Tibial nerve (tissue), 4 donors: Measurements from ENCODE around the gene GAGE2A.

Experiments
- CTCF ChIP-seq, 5 experiments: fragments of 200-600 bp in 3 of 5; fragments of 450-650 bp in 2 of 5; sonication (generic) in 3 of 5; IDR thresholded peaks; one replicate each; pipeline ENCODE4 v1.5.1; 2016 to 2019; ENCODE audit warnings: antibody characterized with exemption in 5 of 5, mild to moderate bottlenecking in 3 of 5, moderate library complexity in 2 of 5
- EP300 ChIP-seq, 2 donors: sonication (generic); formaldehyde crosslinking; IDR thresholded peaks; one replicate each; pipeline ENCODE4 v1.6.1; 2017; ENCODE audit warnings: antibody characterized with exemption in 2 of 2, mild to moderate bottlenecking in 1 of 2
- POLR2A ChIP-seq, 2 donors: fragments of 450-650 bp; IDR thresholded peaks; one replicate each; pipeline ENCODE4 v1.6.1; 2017; ENCODE audit warnings: antibody characterized with exemption in 2 of 2, mild to moderate bottlenecking in 2 of 2, moderate library complexity in 2 of 2

GRCh38 chrX:49610718-49611310, 21.5 kb downstream of the GAGE2A start:
- TF ChIP-seq CTCF (IDR thresholded peaks at IDR 0.05): no peak
- no peak for TF ChIP-seq POLR2A (IDR thresholded peaks at IDR 0.05)
- TF ChIP-seq EP300 (IDR thresholded peaks at IDR 0.05): no peak
